22Rv1 (cell line): ENCODE results near the gene TGIF1.

Experiments
- ZFX ChIP-seq: fragments of 450-650 bp; IDR thresholded peaks from 2 replicates; pipeline ENCODE4 v1.6.1; 2017; ENCODE audit warnings: antibody characterized with exemption, borderline replicate concordance
- TF ChIP-seq, protein P1 (sequence below): fragments of 450-650 bp; IDR thresholded peaks from 2 replicates; pipeline ENCODE4 v1.5.1; 2017; ENCODE audit warnings: mild to moderate bottlenecking

DNA sequence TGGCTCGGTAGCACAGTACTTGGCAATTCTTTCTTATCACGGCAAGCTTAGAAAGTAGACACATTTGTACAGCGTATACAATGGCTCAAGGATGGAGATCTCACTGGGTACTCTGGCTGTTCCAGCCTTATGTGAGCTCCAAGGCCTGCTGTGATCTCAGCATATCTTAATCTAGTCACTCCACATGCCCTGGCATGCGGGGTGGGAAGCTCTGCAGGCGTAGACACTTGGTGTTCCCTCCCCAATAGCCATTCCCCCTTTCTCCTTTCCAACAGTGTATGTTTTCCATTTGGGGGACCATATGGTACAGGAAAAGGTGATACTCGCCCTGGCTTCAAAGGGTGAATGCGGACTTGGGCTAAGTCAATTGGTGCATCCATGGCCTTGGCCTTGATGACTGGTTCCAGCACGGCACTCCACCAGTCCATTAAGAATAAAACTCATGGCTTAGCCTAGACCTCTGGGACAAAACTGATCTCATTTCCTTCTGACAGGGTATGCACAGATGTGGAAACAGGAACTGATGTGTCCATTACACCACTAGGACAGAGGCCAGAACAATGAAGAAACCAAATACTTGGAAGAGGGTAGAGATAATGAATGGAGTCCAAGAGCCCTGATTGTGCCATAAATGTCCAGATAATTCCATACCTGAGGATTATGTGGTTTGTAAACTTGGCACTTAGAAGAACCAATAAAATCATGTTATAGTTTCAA is 28.4 kb downstream of the TGIF1 start:
- TF ChIP-seq, protein P1, sequence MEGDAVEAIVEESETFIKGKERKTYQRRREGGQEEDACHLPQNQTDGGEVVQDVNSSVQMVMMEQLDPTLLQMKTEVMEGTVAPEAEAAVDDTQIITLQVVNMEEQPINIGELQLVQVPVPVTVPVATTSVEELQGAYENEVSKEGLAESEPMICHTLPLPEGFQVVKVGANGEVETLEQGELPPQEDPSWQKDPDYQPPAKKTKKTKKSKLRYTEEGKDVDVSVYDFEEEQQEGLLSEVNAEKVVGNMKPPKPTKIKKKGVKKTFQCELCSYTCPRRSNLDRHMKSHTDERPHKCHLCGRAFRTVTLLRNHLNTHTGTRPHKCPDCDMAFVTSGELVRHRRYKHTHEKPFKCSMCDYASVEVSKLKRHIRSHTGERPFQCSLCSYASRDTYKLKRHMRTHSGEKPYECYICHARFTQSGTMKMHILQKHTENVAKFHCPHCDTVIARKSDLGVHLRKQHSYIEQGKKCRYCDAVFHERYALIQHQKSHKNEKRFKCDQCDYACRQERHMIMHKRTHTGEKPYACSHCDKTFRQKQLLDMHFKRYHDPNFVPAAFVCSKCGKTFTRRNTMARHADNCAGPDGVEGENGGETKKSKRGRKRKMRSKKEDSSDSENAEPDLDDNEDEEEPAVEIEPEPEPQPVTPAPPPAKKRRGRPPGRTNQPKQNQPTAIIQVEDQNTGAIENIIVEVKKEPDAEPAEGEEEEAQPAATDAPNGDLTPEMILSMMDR: no peak
- TF ChIP-seq ZFX: no peak
